GM18858 (cell line): ENCODE measurements around the gene SIGLEC8.
"Not testable (repeated sequence)": the region's sequence is repeated elsewhere in the genome, so short reads cannot be mapped to it uniquely, and the experiment has no call there.

Experiments used
- ATAC-seq: cut with Tn5 transposase; IDR thresholded peaks from one replicate; pipeline ENCODE4 v1.9.1; 2021; ENCODE audit not compliant: unreplicated experiment

The SIGLEC8 gene

GRCh38 chr19:51473009-51473707, 14.9 kb upstream of the SIGLEC8 start:
- ATAC-seq: no peak

- no peak for ATAC-seq
Measured at GRCh38 chr19:51472607-51473006, 14.4 kb upstream of the SIGLEC8 start.

GRCh38 chr19:51471527-51471926, 13.3 kb upstream of the SIGLEC8 start:
- ATAC-seq: no peak

GRCh38 chr19:51470966-51471365, 12.7 kb upstream of the SIGLEC8 start:
- ATAC-seq: no peak

GRCh38 chr19:51469629-51470028, 11.4 kb upstream of the SIGLEC8 start:
- no peak for ATAC-seq

DNA sequence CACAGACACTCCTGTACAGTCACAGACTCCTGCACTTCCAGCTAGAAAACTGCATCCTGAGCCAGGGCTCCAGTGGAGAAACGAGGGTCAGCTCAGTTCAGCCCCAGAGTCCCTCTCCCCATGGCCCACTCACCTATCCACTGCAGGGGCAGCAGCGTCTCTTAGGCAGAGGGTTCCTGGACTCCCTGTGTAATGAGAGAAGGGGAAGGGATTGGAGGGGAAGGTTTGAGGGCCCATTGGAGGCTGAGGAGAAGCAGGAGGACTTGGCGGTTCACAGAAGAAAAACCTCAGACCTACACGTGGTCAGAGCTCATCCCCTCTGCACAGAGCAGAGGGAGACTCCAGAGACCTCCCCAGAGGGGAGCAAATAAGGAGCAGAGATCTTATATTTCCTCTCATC, 10.9 kb upstream of the SIGLEC8 start:
- no peak for ATAC-seq

GRCh38 chr19:51468545-51468920, 10.3 kb upstream of the SIGLEC8 start:
- no peak for ATAC-seq

- no peak for ATAC-seq
Measured at GRCh38 chr19:51467864-51468544, 9.8 kb upstream of the SIGLEC8 start.

- ATAC-seq: no peak
Measured at GRCh38 chr19:51466723-51467122, 8.5 kb upstream of the SIGLEC8 start.

GRCh38 chr19:51463976-51464581, 5.8 kb upstream of the SIGLEC8 start:
- not testable (repeated sequence) for ATAC-seq

GRCh38 chr19:51462681-51463080, 4.4 kb upstream of the SIGLEC8 start:
- ATAC-seq: no peak

GRCh38 chr19:51462276-51462675, 4.0 kb upstream of the SIGLEC8 start:
- no peak for ATAC-seq

- ATAC-seq: no peak
Measured at GRCh38 chr19:51461723-51462161, 3.5 kb upstream of the SIGLEC8 start.

DNA sequence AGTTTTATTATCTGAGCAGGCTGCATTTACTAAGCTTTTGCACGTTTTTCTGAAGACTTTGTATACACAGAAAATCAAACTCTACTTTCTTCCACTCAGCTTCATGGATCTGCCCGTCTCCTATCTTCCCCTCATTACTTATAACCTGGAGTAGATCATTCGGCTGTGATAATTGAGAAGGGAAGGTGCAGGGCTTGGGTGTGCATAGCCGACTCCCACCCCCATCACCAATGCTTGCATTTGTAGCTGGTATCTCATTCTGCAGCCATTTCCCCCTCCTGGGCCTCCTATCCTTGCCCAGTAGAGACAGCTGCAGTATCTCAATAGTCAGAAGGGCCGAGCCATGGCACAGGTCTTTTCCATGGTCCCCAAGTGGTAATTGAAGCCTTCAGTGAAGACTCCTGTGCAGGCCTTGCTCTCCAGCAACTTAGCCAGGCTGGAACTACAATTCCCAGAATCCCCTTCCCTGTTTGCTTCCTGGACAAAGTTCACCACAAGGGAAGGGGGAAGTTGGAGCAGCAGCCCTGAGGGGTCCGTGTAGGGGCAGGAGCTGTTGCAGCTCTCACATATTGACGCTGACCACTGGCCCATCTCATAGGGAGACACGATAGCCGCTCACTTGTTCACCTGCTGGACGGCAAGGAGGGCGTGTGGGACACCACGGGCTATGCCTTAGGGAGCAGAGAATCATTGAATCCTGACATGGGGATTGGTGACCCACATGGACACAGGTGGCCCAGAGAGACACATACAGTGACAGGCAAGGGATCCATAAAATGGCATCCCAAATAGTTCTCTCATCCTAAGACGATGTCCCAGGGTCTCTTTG, 2.1 kb upstream of the SIGLEC8 start:
- ATAC-seq: no peak

GRCh38 chr19:51458899-51459505, 748 bp upstream of the SIGLEC8 start:
- ATAC-seq: no peak

DNA sequence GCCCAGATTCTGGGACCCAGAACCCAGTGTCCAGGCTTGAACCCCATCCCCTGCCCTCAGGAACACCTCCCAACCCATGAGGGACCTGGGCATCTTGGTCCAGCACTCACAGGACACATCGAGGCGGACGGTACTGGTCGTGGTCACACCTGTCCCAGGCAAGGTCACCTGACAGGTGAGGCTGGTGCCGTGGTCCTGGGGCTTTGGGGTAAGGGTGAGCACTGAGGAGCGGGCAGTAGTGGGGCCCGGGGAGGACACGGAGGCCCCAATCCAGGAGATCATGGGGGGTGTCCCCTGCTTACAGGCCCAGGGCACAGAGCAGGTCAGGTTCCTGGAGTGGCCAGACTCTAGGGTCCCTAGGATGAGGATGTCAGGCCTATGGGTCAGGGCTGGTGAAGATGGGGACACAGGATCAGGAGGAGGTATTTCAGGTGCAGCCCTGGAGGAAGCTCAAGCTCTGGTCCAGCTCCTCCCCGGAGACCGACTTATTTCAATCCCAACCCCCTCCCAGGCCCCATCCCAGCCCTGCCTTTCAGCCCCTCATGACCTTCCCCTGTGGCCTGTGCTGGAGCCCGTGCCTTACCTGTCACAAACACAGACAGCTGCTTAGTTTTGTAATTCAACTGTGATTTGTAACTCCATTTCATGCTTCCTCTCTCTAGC, 772 bp downstream of the SIGLEC8 start:
- ATAC-seq: no peak

- no peak for ATAC-seq
Measured at GRCh38 chr19:51456541-51457290, 1.5 kb downstream of the SIGLEC8 start.

- no peak for ATAC-seq
Measured at GRCh38 chr19:51450730-51451307, 7.4 kb downstream of the SIGLEC8 start.

DNA sequence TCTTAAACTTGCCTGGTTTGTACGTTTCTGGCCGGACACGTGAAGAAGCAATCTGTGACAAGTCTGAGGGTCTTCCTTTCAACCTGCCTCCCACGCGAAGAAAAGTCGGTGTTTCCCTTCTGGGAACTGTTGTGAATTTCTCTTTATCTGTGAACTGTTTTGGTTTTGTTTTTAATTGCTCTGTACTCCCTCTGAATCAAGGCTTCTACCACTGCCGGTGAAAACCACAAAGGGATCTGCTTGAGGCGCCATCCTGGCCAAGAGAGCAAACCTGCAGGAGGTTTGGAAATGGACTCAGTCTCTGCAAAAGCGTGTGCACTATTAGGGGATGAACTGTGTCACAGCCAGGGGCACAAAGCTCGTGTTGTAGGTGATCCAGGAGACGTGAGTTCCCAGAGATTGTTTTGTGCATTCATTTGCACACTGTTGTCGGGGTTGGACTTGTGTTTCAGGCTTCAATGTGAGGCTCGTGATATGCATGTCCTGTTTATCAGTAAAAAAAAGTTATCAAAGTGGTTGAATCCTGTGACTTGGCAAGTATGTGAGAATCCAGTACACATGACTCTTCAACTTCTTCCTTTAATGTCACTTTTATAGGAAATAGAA, 9.7 kb downstream of the SIGLEC8 start:
- no peak for ATAC-seq
